Subcutaneous adipose tissue (tissue), 4 donors: Measurements from ENCODE around the gene ACTRT2. TPM values are rescaled to one million over a fixed set of nuclear protein-coding genes. Genes with fewer than 3 reads are reported as not detected.

Source experiments
- CTCF ChIP-seq: fragments of 450-650 bp; IDR thresholded peaks from one replicate; pipeline ENCODE4 v1.5.1; 2016; ENCODE audit warnings: low read depth, mild to moderate bottlenecking, control low read depth, antibody characterized with exemption, moderate library complexity
- total RNA-seq, 4 donors: library from RNA; depleted of rRNA; stranded (reverse); fragments of >200 nt; gene quantifications; one replicate each; pipeline ENCODE4 v1.1.0, GENCODE V29; 2016

ACTRT2 gene
- total RNA-seq, 4 donors from 2014 or later = not detected

- no peak for TF ChIP-seq CTCF
Observed at GRCh38 chr1:3061981-3062615, 40.8 kb downstream of the ACTRT2 start.

GRCh38 chr1:3062616-3063378 lies 41.5 kb downstream of the ACTRT2 start:
- no peak for TF ChIP-seq CTCF

GRCh38 chr1:3063379-3064295 lies 42.4 kb downstream of the ACTRT2 start:
- TF ChIP-seq CTCF = no peak

GRCh38 chr1:3064296-3064850 lies 43.1 kb downstream of the ACTRT2 start:
- no peak for TF ChIP-seq CTCF

GRCh38 chr1:3064901-3065300 lies 43.6 kb downstream of the ACTRT2 start:
- TF ChIP-seq CTCF = no peak

- TF ChIP-seq CTCF = no peak
Observed at GRCh38 chr1:3065396-3065795, 44.1 kb downstream of the ACTRT2 start.
